Stimulated activated CD8-positive, alpha-beta memory T cell treated with anti-CD3 and anti-CD28 coated beads, Interleukin-7, amount 100 ng/mL, for 48 hours (primary cell): ENCODE results near the gene GJA9.
"Not testable (repeated sequence)": the region's sequence is repeated elsewhere in the genome, so short reads cannot be mapped to it uniquely, and the experiment has no call there.

Source experiments
- DNase-seq, 2 donors: peaks; one replicate each; pipeline ENCODE4 v3.0.0-alpha.2; 2020; ENCODE audit warnings: low read depth in 1 of 2; ENCODE audit errors: extremely low read depth in 1 of 2

The GJA9 gene

DNA sequence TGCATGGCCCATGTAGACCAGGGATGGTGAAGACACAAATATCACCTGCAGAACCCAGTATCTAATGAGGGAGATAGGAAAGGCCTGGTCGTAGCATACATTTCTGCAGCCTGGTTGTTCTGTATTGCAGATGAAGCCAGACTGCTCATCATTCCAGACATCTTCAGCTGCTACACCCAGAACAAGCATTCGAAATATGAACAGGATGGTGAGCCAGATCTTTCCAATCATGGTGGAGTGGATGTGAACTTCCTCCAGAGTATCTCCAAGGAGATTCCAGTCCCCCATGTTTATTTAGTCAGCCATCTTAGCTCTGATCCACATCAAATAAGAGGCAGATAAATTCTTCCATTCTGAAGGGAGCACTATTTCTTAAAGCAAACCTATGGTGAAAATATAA is 5.6 kb downstream of the GJA9 start:
- DNase-seq, result no peak

DNA sequence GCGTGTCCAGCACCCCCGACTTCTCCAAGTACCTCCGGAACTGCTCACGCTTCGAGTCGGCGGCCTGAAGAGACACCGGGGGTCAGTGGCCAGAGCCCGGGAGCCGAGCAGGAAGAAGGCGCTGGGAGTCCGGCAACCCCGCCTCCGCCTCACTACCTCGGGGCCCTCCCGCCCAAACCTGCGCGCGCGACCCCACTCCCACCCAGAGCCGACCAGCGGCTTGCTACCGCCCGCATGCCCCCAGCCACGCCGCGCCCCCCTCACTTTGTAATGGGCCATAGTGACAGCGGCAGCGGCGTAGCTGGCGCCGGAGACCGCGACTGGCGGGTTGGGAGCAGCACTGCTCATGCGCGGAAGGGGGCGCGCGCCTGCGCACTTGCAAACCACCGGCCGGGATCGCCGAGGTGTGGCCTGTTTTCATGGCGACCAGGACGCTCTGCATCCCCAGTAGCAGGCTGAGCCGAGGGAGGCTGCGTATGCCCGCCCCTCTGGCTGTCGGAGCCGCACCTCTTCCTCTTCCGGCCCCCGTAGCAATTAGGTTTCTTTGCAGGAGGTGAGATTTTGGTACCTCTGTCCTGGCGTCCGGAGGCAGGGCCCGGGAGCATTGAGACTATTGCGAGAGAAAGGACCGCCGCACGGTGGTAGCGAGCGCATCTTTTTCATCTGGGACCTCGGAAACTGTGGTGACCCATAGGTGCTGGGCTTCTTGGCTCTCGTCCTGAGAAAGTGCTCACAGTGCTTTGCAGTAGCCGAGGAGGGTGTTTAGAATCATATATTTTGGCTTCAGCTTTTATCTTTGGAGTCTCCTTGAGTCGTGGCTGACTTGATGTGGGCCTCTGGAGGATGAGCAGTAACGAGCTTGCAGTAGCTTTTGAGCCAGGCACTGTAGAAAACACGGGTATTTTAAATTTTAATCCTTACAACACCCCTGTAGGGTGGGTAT is 8.1 kb downstream of the GJA9 start, which contains the start of gene MYCBP:
MYCBP (minus strand) TSS at position 322 of the 943 bp plus-strand sequence; CDS start at position 279, 43 bp downstream.
- DNase-seq, result peak; percentile 94 to 96

- no peak for DNase-seq
Observed at GRCh38 chr1:38872401-38873026, 8.9 kb downstream of the GJA9 start.

- DNase-seq, result no peak
Observed at GRCh38 chr1:38870996-38871395, 10.4 kb downstream of the GJA9 start.

GRCh38 chr1:38867208-38867607 is 14.2 kb downstream of the GJA9 start:
- no peak for DNase-seq

DNA sequence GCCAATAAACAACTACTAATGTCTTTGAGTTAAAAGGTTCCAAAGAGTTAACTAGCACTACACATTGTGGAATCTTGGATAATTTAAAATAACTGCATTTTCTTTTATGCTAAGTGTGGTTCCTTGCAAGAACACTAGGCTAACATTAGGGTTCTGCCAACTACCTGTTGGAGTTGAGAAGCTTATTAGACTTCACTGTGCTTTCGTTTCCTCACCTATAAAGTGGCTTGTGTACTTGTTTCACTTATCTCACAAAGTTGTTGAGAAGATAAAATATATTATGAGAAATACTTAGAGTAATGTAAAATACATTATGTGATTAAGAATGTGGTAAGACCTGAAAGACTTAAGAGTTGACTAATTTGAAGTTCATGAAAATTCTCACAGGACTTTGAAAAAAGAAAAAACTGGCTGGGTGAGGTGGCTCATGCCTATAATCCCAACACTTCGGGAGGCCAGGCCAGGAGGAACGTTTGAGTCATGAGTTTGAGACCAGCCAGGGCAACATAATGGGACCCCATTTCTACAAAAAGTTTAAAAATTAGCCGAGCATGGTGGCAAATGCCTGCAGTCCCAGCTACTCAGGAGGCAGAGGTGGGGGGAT is 16.2 kb downstream of the GJA9 start:
- no peak for DNase-seq

GRCh38 chr1:38860454-38860795 is 21.0 kb downstream of the GJA9 start:
- no peak for DNase-seq

GRCh38 chr1:38859561-38860453 is 21.6 kb downstream of the GJA9 start, which contains the start of gene RRAGC:
TSS of gene RRAGC (minus strand) at chr1:38859772. CDS start at chr1:38859646, 126 bp downstream.
- DNase-seq, result peak; percentile 96 to 99

- DNase-seq, result no peak
Observed at GRCh38 chr1:38858833-38859560, 22.4 kb downstream of the GJA9 start.

- no peak for DNase-seq
Observed at GRCh38 chr1:38852780-38853179, 28.6 kb downstream of the GJA9 start.

- DNase-seq, result no peak
Observed at GRCh38 chr1:38848071-38848470, 33.3 kb downstream of the GJA9 start.

- DNase-seq, result no peak
Observed at GRCh38 chr1:38846210-38846609, 35.2 kb downstream of the GJA9 start.

DNA sequence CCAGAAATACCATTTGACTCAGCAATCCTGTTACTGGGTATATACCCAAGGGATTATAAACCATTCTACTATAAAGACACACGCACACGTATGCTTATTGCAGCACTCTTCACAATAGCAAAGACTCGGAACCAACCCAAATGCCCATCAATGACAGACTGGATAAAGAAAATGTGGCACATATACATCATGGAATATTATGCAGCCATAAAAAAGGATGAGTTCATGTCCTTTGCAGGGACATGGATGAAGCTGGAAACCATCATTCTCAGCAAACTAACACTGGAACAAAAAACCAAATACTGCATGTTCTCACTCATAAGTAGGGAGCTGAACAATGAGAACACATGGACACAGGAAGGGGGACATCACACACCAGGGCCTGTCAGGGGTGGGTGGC is 36.3 kb downstream of the GJA9 start:
- not testable (repeated sequence) for DNase-seq

GRCh38 chr1:38840281-38840680 is 41.1 kb downstream of the GJA9 start:
- no peak for DNase-seq

DNA sequence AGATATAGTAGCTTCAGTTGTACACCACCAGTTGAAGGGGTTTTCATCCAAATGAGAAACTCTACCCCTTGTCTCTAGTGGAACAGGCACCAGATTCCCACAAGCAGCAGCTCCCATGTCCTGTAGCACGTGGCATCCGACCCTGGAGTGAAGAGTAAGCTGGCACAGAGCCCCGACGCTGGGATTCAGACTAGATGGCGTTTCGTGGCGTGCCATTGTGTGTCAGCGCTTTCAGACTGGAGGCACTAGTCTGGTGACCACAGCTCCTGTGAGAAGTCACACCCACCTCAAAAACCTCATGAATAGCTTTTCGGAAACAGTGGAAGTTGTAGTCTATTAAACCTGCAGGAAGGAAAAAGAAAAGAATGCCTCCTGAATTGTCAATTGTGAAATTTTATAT is 42.0 kb downstream of the GJA9 start:
- DNase-seq, result no peak

DNA sequence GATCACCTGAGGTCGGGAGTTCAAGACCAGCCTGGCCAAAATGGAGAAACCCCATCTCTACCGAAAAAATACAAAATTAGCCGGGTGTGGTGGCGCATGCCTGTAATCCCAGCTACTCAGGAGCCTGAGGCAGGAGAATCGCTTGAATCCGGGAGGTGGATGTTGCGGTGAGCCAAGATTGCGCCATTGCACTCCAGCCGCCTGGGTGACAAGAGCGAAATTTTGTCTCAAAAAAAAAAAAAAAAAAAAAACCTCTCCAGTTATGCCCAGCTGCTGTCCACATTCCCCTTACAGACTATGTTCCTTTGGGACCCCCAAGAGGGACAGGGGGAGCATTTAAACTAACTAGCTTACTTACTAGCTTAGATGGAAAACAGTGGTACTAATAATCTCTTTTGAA is 45.1 kb downstream of the GJA9 start:
- DNase-seq, result not testable (repeated sequence)

DNA sequence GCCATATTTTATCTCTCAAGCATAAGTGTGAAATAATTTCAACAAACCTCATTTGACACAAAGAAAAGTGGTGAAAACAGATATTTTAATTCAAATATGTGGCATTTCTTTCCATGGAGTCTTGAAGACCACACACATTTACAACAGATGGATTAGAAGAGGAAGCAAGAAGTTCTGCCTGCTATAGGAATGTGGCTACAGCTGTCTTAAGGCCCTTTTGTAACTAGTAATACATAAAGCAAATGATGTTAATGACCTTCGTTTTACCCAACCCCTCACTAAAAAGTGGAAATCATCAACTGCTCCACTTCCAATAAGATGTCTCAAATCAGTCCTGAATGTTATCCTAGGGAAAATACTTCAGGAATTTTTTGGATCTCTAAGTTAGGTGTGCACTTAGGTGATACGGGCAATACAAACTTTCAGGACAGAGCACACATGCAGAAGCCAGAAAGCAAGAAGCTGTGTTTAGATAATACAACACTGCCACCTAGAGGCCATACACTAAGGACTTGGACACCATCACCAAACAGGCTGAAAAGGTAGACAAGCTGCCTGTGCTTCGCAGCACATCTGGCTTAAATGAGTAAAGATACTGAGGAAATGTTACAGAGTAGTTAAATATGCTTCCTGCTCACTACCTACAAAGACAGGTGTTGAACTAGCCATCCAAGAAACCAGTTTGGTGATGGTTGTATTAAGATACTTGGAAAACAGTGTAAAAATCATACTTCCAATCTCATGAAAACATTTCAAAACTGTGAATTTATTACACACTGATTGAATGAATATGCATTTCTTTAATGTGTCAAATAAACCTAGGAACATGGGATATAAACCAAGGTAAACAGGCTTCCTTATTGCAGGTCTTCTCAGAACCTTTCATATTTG is 46.2 kb downstream of the GJA9 start:
- peak in 1 of 2 donors; percentile 18 for DNase-seq

- no peak for DNase-seq
Observed at GRCh38 chr1:38834221-38834782, 47.1 kb downstream of the GJA9 start.

DNA sequence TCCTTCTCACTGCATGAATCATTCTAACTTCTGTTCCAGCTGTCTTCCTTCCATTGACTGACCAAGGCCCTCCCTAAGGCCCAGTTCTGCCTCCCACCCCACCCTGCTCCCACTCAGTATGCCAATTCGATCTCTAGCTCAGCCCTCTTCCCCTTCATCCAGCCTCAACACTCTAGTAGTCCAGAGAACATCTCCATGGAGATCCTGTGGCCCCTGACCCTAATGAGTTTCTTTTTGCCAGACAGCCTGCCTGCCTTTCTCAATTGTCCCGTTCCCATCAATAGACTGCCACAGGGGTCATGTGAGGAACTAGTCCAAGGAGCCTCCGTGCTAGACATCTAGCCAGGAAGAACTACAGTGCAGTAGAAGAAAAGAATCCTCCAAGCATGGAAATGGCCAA is 48.2 kb downstream of the GJA9 start:
- DNase-seq, result no peak
